K562 (cell line): ENCODE results near the gene OR2F1. TPM values are rescaled to one million over a fixed set of nuclear protein-coding genes. Genes with fewer than 3 reads are reported as not detected.

Experiments
- ATAC-seq: fragments of 200-7000 bp; cut with Tn5 transposase; 3 replicates; pipeline ENCODE4 v1.9.1; 2020; ENCODE audit warnings: moderate library complexity
- BruUV-seq: library from RNA; stranded (reverse); fragments of 400-500 nt; replicated peaks from 2 replicates; lab custom pipeline; 2021; lab: Mats Ljungman, UMichigan
- CTCF ChIA-PET: fragments of 300-600 bp; formaldehyde crosslinking; extraction: SDS; loops from one replicate; lab custom pipeline; 2021; ENCODE audit warnings: low intra/inter-chr PET ratio; lab: Yijun Ruan, JAX
- POLR2A ChIA-PET: fragments of 300-600, 350-650 bp; sonication (Branson Sonifier 250); formaldehyde crosslinking; extraction: SDS; loops from one replicate; lab custom pipeline; 2021; ENCODE audit warnings: antibody characterized with exemption, inconsistent platforms; lab: Yijun Ruan, JAX
- DNase-seq, 4 experiments: peaks; one replicate each; pipeline versions ENCODE4 v3.0.0 to v3.0.0-alpha.2; 2011 to 2018; ENCODE audit warnings: low spot score in 3 of 4, mixed read lengths in 3 of 4; ENCODE audit errors: extremely low read depth in 1 of 4
- FAIRE-seq: peaks from 2 replicates; lab custom pipeline; 2011; peaks lifted over from hg19 to GRCh38; lab: Jason Lieb, UNC
- H2AFZ ChIP-seq: 2 replicates; pipeline ENCODE4 v1.6.0; 2011; ENCODE audit warnings: low read depth, low read length, control low read depth, inconsistent platforms
- H3K27ac ChIP-seq: fragments of 200-600 bp; 3 replicates; pipeline ENCODE4 v1.8.0; 2011; ENCODE audit warnings: low read depth, mild to moderate bottlenecking, control low read depth, inconsistent platforms, low read length, moderate library complexity, mixed read lengths; ENCODE audit errors: extremely low read depth
- H3K27me3 ChIP-seq, 2 experiments: fragments of 300-600 bp in 1 of 2; 2 replicates in 1 of 2; 3 replicates in 1 of 2; pipeline versions ENCODE4 v1.6.0 to v1.8.0; 2011; ENCODE audit warnings: inconsistent platforms in 2 of 2, low read length in 2 of 2, mild to moderate bottlenecking in 1 of 2, mixed read lengths in 1 of 2, moderate library complexity in 1 of 2; ENCODE audit not compliant: control insufficient read depth in 2 of 2, insufficient read depth in 2 of 2
- H3K36me3 ChIP-seq: fragments of 300-600 bp; 3 replicates; pipeline ENCODE4 v1.8.0; 2011; ENCODE audit warnings: mild to moderate bottlenecking, low read length, inconsistent platforms; ENCODE audit not compliant: control insufficient read depth, insufficient read depth
- H3K4me1 ChIP-seq, 2 experiments: fragments of 200-600 bp in 1 of 2; replicated peaks in 1 of 2; 2 replicates in 1 of 2; 3 replicates in 1 of 2; pipeline versions ENCODE4 v1.5.1 to v1.8.0; 2011; ENCODE audit warnings: inconsistent platforms in 2 of 2, low read length in 2 of 2, mild to moderate bottlenecking in 1 of 2, mixed read lengths in 1 of 2, moderate library complexity in 1 of 2; ENCODE audit not compliant: control insufficient read depth in 2 of 2, insufficient read depth in 2 of 2
- H3K4me2 ChIP-seq: 2 replicates; pipeline ENCODE4 v1.6.1; 2011; ENCODE audit warnings: low read length, control low read depth, inconsistent platforms, mixed read lengths; ENCODE audit not compliant: insufficient read depth
- H3K4me3 ChIP-seq: fragments of 200-600 bp; sonication (generic), shearing (Covaris generic); 2 replicates; pipeline ENCODE4 v1.5.1; 2016; ENCODE audit warnings: control low read depth, inconsistent platforms
- H3K79me2 ChIP-seq: fragments of 200-600 bp; 3 replicates; pipeline ENCODE4 v1.8.0; 2011; ENCODE audit warnings: low read length, inconsistent platforms; ENCODE audit not compliant: control insufficient read depth, insufficient read depth
- H3K9ac ChIP-seq, 2 experiments: 2 replicates each; pipeline versions ENCODE4 v1.6.0 to v1.6.1; 2011; ENCODE audit warnings: low read depth in 2 of 2, low read length in 2 of 2, control low read depth in 1 of 2, inconsistent platforms in 1 of 2, mild to moderate bottlenecking in 1 of 2, mixed read lengths in 1 of 2; ENCODE audit not compliant: insufficient read depth in 1 of 2
- H3K9me1 ChIP-seq: one replicate; pipeline ENCODE4 v1.6.0; 2011; ENCODE audit warnings: inconsistent platforms, mild to moderate bottlenecking, low read length, moderate library complexity; ENCODE audit not compliant: control insufficient read depth, insufficient read depth
- H3K9me3 ChIP-seq: replicated peaks from 2 replicates; pipeline ENCODE4 v1.5.1; 2011; ENCODE audit warnings: low read depth, low read length, inconsistent platforms; ENCODE audit not compliant: control insufficient read depth, insufficient read depth
- H4K20me1 ChIP-seq: replicated peaks from 2 replicates; pipeline ENCODE4 v1.6.1; 2011; ENCODE audit warnings: low read length, inconsistent platforms, mixed read lengths; ENCODE audit not compliant: control insufficient read depth, insufficient read depth
- ATF2 ChIP-seq: sonication (generic); formaldehyde crosslinking; IDR thresholded peaks from 2 replicates; pipeline ENCODE4 v1.8.1; 2022; ENCODE audit warnings: missing genetic modification reagents
- HDAC8 ChIP-seq: fragments of 450-650 bp; IDR thresholded peaks from 2 replicates; pipeline ENCODE4 v1.6.1; 2016; ENCODE audit warnings: mild to moderate bottlenecking, missing genetic modification characterization, moderate library complexity, missing compliant biosample characterization
- MTA1 ChIP-seq: fragments of 450-650 bp; IDR thresholded peaks from 2 replicates; pipeline ENCODE4 v1.6.1; 2017; ENCODE audit warnings: borderline replicate concordance
- NCOA4 ChIP-seq: fragments of 450-650 bp; IDR thresholded peaks from 2 replicates; pipeline ENCODE4 v1.6.1; 2018; ENCODE audit warnings: mild to moderate bottlenecking; ENCODE audit not compliant: partially characterized antibody
- SMARCA5 ChIP-seq: fragments of 450-650 bp; IDR thresholded peaks from 2 replicates; pipeline ENCODE4 v1.6.1; 2016
- ZBED1 ChIP-seq: IDR thresholded peaks from 2 replicates; pipeline ENCODE4 v1.6.1; 2014
- ZFP91 ChIP-seq: sonication (generic); formaldehyde crosslinking; IDR thresholded peaks from 2 replicates; pipeline ENCODE4 v1.8.0; 2022; ENCODE audit warnings: mild to moderate bottlenecking, missing genetic modification reagents
- WGBS: fragments of 100-300 bp; shearing (Covaris generic); methylation state at CpG from one replicate; pipeline ENCODE4 v1.1.6; 2016; ENCODE audit warnings: low coverage, mixed read lengths; ENCODE audit not compliant: insufficient coverage; ENCODE audit errors: missing lambda C conversion rate; 5-methylcytosine and 5-hydroxymethylcytosine counted together
- in situ Hi-C: fragments of 300-500 bp; cut with MboI; formaldehyde crosslinking; loops from 4 replicates; pipeline ENCODE4 v1.15.0; 2018; ENCODE audit warnings: inconsistent platforms, mixed read lengths
- intact Hi-C: fragments of 100-400 bp; cut with micrococcal nuclease; formaldehyde crosslinking; loops from 2 replicates; pipeline ENCODE4 v1.14.2; 2022
- polyA plus RNA-seq, 8 experiments: library from polyadenylated mRNA; depleted of rRNA in 4 of 8; stranded (reverse) in 5 of 8; unstranded in 3 of 8; fragments of >200 nt; fragmentation: Nextera tagmentation in 2 of 8; fragmentation: Illumina TruSeq in 1 of 8; extraction: Ambion mirVana in 2 of 8; extraction: Trizol in 1 of 8; gene quantifications; 2 replicates each; pipeline versions ENCODE4 v1.2.1 to v1.2.3, GENCODE V29; 2011 to 2014; ENCODE audit warnings: inconsistent platforms in 1 of 8, missing spikeins in 1 of 8
- total RNA-seq, 7 experiments: library from RNA; depleted of rRNA in 6 of 7; stranded (reverse); fragments of >200 nt in 6 of 7; fragmentation: Illumina TruSeq in 2 of 7; extraction: Trizol in 2 of 7; gene quantifications; 2 replicates each; pipeline versions ENCODE4 v1.2.1 to v1.2.3, GENCODE V29; 2011 to 2021; ENCODE audit warnings: low replicate concordance in 1 of 7
- TF ChIP-seq, protein P1 (sequence below): fragments of 450-650 bp; formaldehyde crosslinking; IDR thresholded peaks from 2 replicates; pipeline ENCODE4 v1.4.0; 2020; ENCODE audit warnings: mild to moderate bottlenecking, mixed read lengths

Gene OR2F1
- total and polyA plus RNA-seq, 9 of the 15 experiments (the other 6 are each of a cell fraction or from before 2014, with no cell fraction given) = not detected

GRCh38 chr7:143978585-143978984 is 23.9 kb downstream of the OR2F1 start (continued):
- TF ChIP-seq HDAC8 (tag) (no peak), SMARCA5 (no peak), MTA1 (no peak), ZFP91 (CRISPR knock-in tag) (no peak), ATF2 (CRISPR knock-in tag) (no peak), NCOA4 (no peak)

- H3K9me1 ChIP-seq = no peaks in the 10 kb centered on the region
- FAIRE-seq = no peak
- H3K4me2 ChIP-seq = no peak overlapping the region
- H3K36me3 ChIP-seq = no peaks in the 10 kb centered on the region; the same call in 2 of the 3 replicates
- H3K9me3 ChIP-seq = no peaks in the 10 kb centered on the region
- CTCF ChIA-PET = no interaction called here
- WGBS = 3% methylated on average over 1 of the region's 1 CpG
- in situ Hi-C loops = no loop called here
- intact Hi-C loops = no loop called here
- no peak overlapping the region for H3K27ac ChIP-seq
- no peaks in the 10 kb centered on the region for H4K20me1 ChIP-seq
- TF ChIP-seq ZBED1 = no peak
- TF ChIP-seq, protein P1, sequence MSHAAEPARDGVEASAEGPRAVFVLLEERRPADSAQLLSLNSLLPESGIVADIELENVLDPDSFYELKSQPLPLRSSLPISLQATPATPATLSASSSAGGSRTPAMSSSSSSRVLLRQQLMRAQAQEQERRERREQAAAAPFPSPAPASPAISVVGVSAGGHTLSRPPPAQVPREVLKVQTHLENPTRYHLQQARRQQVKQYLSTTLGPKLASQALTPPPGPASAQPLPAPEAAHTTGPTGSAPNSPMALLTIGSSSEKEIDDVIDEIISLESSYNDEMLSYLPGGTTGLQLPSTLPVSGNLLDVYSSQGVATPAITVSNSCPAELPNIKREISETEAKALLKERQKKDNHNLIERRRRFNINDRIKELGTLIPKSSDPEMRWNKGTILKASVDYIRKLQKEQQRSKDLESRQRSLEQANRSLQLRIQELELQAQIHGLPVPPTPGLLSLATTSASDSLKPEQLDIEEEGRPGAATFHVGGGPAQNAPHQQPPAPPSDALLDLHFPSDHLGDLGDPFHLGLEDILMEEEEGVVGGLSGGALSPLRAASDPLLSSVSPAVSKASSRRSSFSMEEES = peak; percentile 78
- TF ChIP-seq, all 486 proteins: peak for 1
- peaks cover 0 to 6% of the 10 kb centered on the region in 2 experiments; a peak in 1 of 5 replicates for H3K27me3 ChIP-seq
- no peak overlapping the region for H2AFZ ChIP-seq
- no peaks in the 10 kb centered on the region for H3K79me2 ChIP-seq
- no peak overlapping the region for H3K4me3 ChIP-seq
- BruUV-seq = no TSS peak
- peaks cover 5 to 14% of the 10 kb centered on the region in 2 experiments; a peak in 4 of 5 replicates for H3K4me1 ChIP-seq
- no peak overlapping the region for H3K9ac ChIP-seq
- DNase-seq = no peak
- ATAC-seq = no peak
- POLR2A ChIA-PET = no interaction called here
These were observed 24.7 kb downstream of the OR2F1 start for GRCh38 chr7:143979359-143979758.
